GM19035 (cell line): Measurements from ENCODE around the gene COX6B1.
"Not testable (repeated sequence)": the region's sequence is repeated elsewhere in the genome, so short reads cannot be mapped to it uniquely, and the experiment has no call there.

Experiments
- ATAC-seq: cut with Tn5 transposase; IDR thresholded peaks from one replicate; pipeline ENCODE4 v1.9.1; 2021; ENCODE audit not compliant: unreplicated experiment

Gene COX6B1

GRCh38 chr19:35665157-35665556, 17.0 kb downstream of the COX6B1 start:
- no peak for ATAC-seq

GRCh38 chr19:35665604-35666003, 17.5 kb downstream of the COX6B1 start:
- no peak for ATAC-seq

DNA sequence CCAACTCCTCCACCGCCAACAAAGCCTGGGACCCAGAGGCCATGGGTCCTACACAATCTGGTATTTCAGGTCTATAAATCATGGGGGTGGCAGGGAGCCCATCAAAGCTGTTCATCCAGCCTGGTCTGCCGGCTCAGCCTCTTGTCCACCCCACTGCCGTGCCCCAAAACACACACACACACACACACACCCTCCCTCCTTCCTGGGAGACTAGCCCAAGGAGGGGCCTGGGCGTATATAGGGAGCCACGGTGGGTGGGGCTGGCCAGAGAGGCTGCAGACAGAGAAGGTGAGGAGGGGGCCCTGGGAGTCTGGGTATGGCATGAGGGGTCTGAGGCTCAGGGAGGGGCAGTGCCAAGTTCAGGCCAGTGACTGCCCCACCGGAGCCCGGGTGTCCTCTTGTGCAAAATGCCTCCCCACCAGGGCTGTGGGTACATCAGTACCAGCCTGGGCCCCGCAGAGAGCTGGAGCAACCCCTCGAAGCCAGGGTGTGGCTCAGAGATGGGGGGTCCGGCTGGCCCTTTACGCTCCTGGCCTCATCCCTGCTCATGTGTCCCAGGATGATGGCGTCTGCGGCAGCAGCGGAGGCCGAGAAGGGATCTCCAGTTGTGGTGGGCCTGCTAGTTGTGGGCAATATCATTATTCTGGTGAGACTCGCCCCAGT, 18.3 kb downstream of the COX6B1 start, which contains the start of gene UPK1A:
TSS of gene UPK1A (plus strand) at position 267 of the 663 bp plus-strand sequence. CDS start at position 563, 296 bp downstream.
- no peak for ATAC-seq

GRCh38 chr19:35669566-35669965, 21.4 kb downstream of the COX6B1 start:
- no peak for ATAC-seq

- ATAC-seq: no peak
Measured at GRCh38 chr19:35669974-35670373, 21.9 kb downstream of the COX6B1 start.

- ATAC-seq: no peak
Measured at GRCh38 chr19:35670686-35671085, 22.6 kb downstream of the COX6B1 start.

GRCh38 chr19:35671818-35672217, 23.7 kb downstream of the COX6B1 start:
- ATAC-seq: no peak

DNA sequence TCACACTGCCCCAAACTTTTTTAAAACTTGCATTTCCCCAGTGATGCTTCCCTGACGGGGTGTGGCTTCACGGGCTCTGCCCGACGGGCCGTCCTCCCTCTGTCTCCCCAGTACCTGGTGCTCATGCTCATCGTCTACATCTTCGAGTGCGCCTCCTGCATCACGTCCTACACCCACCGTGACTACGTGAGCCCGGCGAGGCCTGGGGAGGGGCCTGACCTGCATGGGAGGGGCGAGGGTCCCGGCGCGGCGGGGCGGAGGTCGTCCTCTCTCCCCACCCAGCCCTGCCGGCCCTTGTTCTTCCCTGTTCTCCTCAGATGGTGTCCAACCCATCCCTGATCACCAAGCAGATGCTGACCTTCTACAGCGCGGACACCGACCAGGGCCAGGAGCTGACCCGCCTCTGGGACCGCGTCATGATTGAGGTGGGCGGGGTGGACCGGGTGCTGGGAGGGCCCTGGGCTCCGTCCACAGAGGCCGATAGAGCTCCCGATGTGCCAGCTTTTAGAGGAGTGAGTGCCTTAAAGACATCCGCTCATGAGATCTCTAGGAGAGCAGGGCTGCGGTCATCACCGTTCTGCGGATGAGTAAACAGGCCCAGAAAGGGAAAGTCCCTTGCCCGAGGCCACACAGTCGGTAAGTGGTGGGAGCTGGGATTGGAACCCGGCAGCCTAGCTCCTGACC, 25.1 kb downstream of the COX6B1 start:
- no peak for ATAC-seq

- no peak for ATAC-seq
Measured at GRCh38 chr19:35675589-35676140, 27.5 kb downstream of the COX6B1 start.

- ATAC-seq: no peak
Measured at GRCh38 chr19:35689836-35690235, 41.7 kb downstream of the COX6B1 start.

GRCh38 chr19:35691106-35691505, 43.0 kb downstream of the COX6B1 start:
- ATAC-seq: not testable (repeated sequence)

- ATAC-seq: no peak
Measured at GRCh38 chr19:35692010-35692409, 43.9 kb downstream of the COX6B1 start.

GRCh38 chr19:35693422-35693821, 45.3 kb downstream of the COX6B1 start:
- no peak for ATAC-seq

DNA sequence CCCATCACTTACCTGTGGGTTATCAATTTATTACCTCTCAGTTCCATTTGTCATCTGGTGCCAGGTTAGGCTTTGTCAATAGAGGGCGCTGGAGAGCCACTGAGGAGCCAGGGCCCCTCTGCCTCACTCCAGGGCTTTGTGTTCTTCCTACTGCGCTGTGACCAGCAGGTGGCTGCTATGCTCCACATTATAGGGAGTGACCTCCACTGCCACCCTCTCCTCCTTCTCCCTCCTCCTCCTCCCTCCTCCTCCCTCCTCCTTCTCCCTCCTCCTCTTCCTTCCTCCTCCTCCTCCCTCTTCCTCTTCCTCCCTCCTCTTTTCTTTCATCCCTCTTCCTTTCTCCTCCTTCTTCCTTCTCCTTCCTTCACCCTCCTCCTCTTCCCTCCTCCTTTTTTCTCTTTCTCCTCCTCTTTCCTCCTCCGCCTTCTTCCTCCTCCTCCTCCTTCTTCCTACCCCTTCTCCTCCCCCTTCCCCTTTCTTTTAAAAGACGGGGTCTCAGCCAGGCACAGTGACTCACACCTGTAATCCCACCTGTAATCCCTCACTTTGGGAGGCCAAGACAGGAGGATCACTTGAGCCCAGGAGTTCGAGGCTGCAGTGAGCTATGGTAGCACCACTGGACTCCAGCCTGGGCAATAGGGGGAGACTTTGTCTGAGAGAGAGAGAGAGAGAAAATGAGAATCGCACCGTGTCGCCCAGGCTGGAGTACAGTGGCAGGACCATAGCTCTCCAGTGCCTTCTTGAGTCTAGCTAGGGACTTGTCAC, 45.9 kb downstream of the COX6B1 start:
- ATAC-seq: peak; percentile 85

DNA sequence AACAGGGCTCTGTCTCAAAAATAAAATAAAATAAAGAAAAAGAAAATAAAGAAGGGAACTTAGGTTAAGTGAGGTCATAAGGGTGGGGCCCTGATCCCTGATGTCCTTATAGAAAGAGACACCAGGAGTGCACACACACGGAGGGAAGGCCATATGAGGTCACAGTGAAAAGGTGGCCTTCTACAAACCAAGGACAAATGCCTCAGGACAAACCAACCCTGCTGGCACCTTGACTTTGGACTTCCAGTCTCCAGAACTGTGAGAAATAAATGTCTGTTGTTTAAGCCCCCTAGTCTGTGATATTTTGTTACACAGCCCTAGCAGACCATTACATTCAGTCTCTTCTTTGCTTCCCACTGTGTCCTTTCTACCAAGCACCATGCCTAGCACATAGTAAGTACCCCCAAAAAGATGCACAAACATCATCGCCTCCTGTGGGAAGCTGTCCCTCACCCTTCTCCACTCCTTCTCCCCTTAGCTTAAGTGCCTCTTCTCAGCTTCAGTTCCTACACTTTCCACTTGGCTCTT, 47.8 kb downstream of the COX6B1 start:
- no peak for ATAC-seq

DNA sequence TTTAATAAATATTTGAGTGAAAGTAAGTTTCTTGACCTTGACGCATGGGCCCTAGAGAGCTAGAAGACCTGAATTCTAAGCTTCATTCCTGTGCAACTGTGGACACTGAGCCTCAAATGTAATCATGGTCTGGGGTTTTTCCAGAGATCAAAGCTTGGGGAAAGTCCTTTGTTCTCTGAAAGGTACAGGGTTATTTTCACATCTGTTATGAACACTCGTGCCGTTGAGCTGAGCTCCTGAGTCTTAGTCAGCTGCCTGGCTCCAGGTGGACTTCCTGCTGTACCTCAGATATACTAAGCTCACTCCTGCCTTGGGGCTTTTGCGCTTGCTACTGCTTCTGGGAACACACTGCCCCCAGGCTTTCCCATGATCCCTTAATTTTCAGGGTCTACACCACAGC, 48.7 kb downstream of the COX6B1 start:
- no peak for ATAC-seq

DNA sequence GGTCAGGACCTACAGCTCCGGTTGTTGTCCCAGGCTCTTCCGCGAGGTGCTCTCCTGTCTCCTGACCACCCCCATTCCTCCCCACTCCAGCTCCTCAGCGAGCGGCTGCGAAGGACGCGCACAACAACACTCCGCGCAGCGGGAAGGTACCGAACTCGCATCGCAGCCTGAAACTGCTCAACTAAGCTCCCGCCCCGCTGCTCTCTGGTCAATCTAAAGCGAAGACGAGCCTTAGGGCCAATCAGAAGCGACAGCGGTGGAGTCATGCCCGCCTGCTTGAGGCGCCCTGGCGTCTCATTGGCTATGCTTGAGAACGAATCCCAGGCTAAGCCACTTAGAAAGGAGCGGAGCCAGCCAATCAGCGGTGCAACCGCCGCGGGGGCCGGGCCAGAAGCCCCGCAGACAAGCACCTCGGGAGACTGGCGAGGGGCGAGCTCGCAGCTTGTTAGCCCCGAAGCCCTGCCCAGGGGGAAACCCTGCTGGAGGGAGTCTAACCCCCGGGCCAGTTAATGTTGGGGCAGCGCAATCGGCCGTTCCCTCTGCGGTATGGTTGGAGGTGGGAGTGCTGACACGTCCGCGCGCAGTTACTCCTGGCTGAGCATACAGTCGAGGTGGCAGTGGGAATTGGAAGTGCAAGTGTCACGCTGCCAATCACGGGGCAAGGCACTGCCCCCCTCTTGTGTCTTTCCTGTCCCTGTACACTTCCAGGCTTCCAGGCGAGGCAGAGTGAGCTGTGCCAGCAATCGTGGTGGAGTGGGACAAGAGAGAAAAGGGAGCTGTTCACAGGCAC, 54.3 kb downstream of the COX6B1 start:
- ATAC-seq: peak; percentile 90

DNA sequence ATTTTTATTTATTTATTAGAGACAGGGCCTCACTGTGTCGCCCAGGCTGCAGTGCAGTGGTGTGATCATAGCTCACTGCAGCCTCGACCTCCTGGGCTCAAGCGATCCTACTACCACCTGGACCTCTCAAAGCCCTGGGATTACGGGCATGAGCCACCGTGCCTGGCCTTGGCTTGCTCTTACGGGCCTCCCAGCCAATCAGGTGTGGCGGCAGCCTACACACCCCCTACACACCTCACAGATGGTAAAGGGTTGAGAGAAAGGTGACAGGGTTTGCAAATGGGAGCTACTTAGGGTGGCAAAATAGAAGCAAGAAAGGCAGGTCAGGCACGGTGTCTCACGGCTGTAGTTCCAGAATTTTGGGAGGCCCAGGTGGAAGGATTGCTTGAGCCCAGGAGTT, 55.2 kb downstream of the COX6B1 start:
- ATAC-seq: no peak

DNA sequence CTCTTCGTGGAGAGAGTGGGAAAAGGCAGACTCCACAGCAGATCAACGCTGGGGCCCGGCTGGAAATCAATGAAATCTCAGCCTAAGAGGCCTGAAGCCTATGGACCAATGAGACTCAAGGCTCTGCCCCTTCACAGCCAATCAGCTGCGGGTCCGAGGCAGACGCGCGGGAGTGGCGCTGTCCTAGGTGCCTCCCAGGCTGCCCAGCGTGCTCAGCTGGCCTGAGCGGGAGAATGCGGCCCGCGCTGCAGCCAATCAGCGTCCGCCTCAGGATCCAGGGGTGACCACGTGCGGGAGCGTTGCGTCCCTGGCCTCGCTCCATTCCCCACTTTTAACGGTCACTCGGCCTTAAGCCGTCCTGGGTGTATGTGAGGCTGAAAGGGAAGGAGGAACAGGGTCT, 56.1 kb downstream of the COX6B1 start, which contains the start of gene ZBTB32:
TSS of gene ZBTB32 (plus strand) at position 341 of the 400 bp plus-strand sequence. CDS start 10,069 bp downstream, outside the sequence.
- no peak for ATAC-seq
